GM12878 (cell line): ENCODE measurements around the gene LSM12. TPM values are rescaled to one million over a fixed set of nuclear protein-coding genes. Genes with fewer than 3 reads are reported as not detected.
A peak's percentile ranks its signal among the peaks of the same experiment; 100 is the strongest.

ENCODE experiments used
- ATAC-seq: fragments of 200-7000 bp; cut with Tn5 transposase; 3 replicates; pipeline ENCODE4 v1.9.1; 2020; ENCODE audit warnings: mild to moderate bottlenecking, moderate library complexity
- BruUV-seq: library from RNA; stranded (reverse); fragments of 400-500 nt; replicated peaks from 2 replicates; lab custom pipeline; 2021; lab: Mats Ljungman, UMichigan
- CTCF ChIA-PET: fragments of 300-600 bp; sonication (Branson Sonifier 250); formaldehyde crosslinking; extraction: SDS; loops from one replicate; lab custom pipeline; 2021; ENCODE audit warnings: inconsistent platforms; lab: Yijun Ruan, JAX
- POLR2A ChIA-PET: fragments of 350-600 bp; formaldehyde crosslinking; extraction: SDS; loops from one replicate; lab custom pipeline; 2021; ENCODE audit warnings: inconsistent platforms; lab: Charles Lee
- RAD21 ChIA-PET: fragments of 300-600 bp; sonication (Branson Sonifier 250); formaldehyde crosslinking; loops from one replicate; lab custom pipeline; 2023; ENCODE audit warnings: antibody characterized with exemption; ENCODE audit not compliant: unreplicated experiment; lab: Charles Lee
- SMC1A ChIA-PET: fragments of 300-600 bp; sonication (Branson Sonifier 250); formaldehyde crosslinking; loops from one replicate; lab custom pipeline; 2023; ENCODE audit not compliant: unreplicated experiment, uncharacterized antibody; lab: Charles Lee
- DNase-seq: peaks from one replicate; pipeline ENCODE4 v3.0.0-alpha.2; 2011; ENCODE audit warnings: low read depth, low spot score
- FAIRE-seq: peaks from 3 replicates; lab custom pipeline; 2011; peaks lifted over from hg19 to GRCh38; lab: Jason Lieb, UNC
- H2AFZ ChIP-seq: 2 replicates; pipeline ENCODE4 v1.6.0; 2011; ENCODE audit warnings: low read depth, low read length, control low read depth; ENCODE audit not compliant: control insufficient read depth
- H3K27ac ChIP-seq: 2 replicates; pipeline ENCODE4 v1.5.1; 2011; ENCODE audit warnings: control low read depth; ENCODE audit not compliant: control insufficient read depth, insufficient read depth
- H3K27me3 ChIP-seq, 2 experiments: replicated peaks in 1 of 2; 2 replicates each; pipeline versions ENCODE4 v1.6.0 to v1.6.1; 2011; ENCODE audit warnings: low read length in 1 of 2; ENCODE audit not compliant: control insufficient read depth in 2 of 2, insufficient read depth in 2 of 2
- H3K36me3 ChIP-seq, 2 experiments: 2 replicates each; pipeline ENCODE4 v1.5.1; 2011; ENCODE audit warnings: low read length in 1 of 2; ENCODE audit not compliant: control insufficient read depth in 2 of 2, insufficient read depth in 2 of 2
- H3K4me1 ChIP-seq: 2 replicates; pipeline ENCODE4 v1.6.1; 2011; ENCODE audit warnings: mild to moderate bottlenecking, low read length, moderate library complexity, mixed read lengths; ENCODE audit not compliant: control insufficient read depth, insufficient read depth
- H3K4me2 ChIP-seq: 2 replicates; pipeline ENCODE4 v1.6.0; 2011; ENCODE audit warnings: control low read depth; ENCODE audit not compliant: control insufficient read depth, insufficient read depth
- H3K4me3 ChIP-seq: fragments of 200-600 bp; sonication (generic); 2 replicates; pipeline ENCODE4 v1.5.1; 2016
- H3K79me2 ChIP-seq: 2 replicates; pipeline ENCODE4 v1.6.0; 2011; ENCODE audit warnings: low read length; ENCODE audit not compliant: control insufficient read depth, insufficient read depth
- H3K9ac ChIP-seq: 2 replicates; pipeline ENCODE4 v1.8.0; 2011; ENCODE audit warnings: low read length, control low read depth, mixed read lengths; ENCODE audit not compliant: control insufficient read depth, insufficient read depth
- H3K9me3 ChIP-seq: replicated peaks from 3 replicates; pipeline ENCODE4 v1.5.1; 2011; ENCODE audit warnings: mild to moderate bottlenecking, low read length; ENCODE audit not compliant: control insufficient read depth, insufficient read depth
- H4K20me1 ChIP-seq: 2 replicates; pipeline ENCODE4 v1.6.0; 2011; ENCODE audit not compliant: control insufficient read depth, insufficient read depth
- WGBS: methylation state at CpG from one replicate; pipeline ENCODE4 v1.1.6; 2016; ENCODE audit warnings: low lambda C conversion rate; ENCODE audit not compliant: insufficient replicate concordance, insufficient coverage; ENCODE audit errors: missing lambda C conversion rate; 5-methylcytosine and 5-hydroxymethylcytosine counted together
- in situ Hi-C: fragments of 300-500 bp; cut with MboI; formaldehyde crosslinking; loops from 9 replicates; pipeline ENCODE4 v1.14.3; 2018; ENCODE audit warnings: mixed read lengths
- intact Hi-C: fragments of 100-400 bp; cut with micrococcal nuclease; formaldehyde crosslinking; loops from one replicate; pipeline ENCODE4 v1.14.2; 2022; ENCODE audit not compliant: unreplicated experiment
- polyA plus RNA-seq, 11 experiments: library from polyadenylated mRNA; depleted of rRNA in 4 of 11; unstranded in 6 of 11; stranded (reverse) in 5 of 11; fragments of >200 nt; fragmentation: Nextera tagmentation in 4 of 11; fragmentation: Illumina TruSeq in 1 of 11; extraction: Ambion mirVana in 4 of 11; extraction: Trizol in 1 of 11; gene quantifications; 1 replicate in 1 of 11; 2 replicates in 10 of 11; pipeline versions ENCODE4 v1.2.1 to v1.2.3, GENCODE V29; 2011 to 2016; ENCODE audit warnings: inconsistent platforms in 2 of 11, missing spikeins in 2 of 11, low read depth in 1 of 11
- total RNA-seq, 4 experiments: library from RNA; depleted of rRNA in 3 of 4; stranded (reverse); fragments of >200 nt in 3 of 4; fragmentation: Illumina TruSeq in 1 of 4; extraction: Trizol in 1 of 4; gene quantifications; 2 replicates each; pipeline versions ENCODE4 v1.2.1 to v1.2.3, GENCODE V29; 2013 to 2021
- TF ChIP-seq, protein P1 (sequence below): IDR thresholded peaks from 2 replicates; pipeline ENCODE4 v1.6.1; 2011; ENCODE audit warnings: low read depth, mild to moderate bottlenecking, low read length, moderate library complexity, borderline replicate concordance; ENCODE audit errors: extremely low read depth
- TF ChIP-seq, protein P2 (sequence below): IDR thresholded peaks from 2 replicates; pipeline ENCODE4 v1.6.1; 2011; ENCODE audit warnings: borderline replicate concordance, low read depth, mild to moderate bottlenecking, moderate library complexity, low read length; ENCODE audit not compliant: insufficient read depth, poor library complexity, severe bottlenecking

Gene LSM12
- total and polyA plus RNA-seq, 10 of the 15 experiments (the other 5 are each of a cell fraction or from before 2014, with no cell fraction given) = 51.1 to 206 (median 70.8) TPM

DNA sequence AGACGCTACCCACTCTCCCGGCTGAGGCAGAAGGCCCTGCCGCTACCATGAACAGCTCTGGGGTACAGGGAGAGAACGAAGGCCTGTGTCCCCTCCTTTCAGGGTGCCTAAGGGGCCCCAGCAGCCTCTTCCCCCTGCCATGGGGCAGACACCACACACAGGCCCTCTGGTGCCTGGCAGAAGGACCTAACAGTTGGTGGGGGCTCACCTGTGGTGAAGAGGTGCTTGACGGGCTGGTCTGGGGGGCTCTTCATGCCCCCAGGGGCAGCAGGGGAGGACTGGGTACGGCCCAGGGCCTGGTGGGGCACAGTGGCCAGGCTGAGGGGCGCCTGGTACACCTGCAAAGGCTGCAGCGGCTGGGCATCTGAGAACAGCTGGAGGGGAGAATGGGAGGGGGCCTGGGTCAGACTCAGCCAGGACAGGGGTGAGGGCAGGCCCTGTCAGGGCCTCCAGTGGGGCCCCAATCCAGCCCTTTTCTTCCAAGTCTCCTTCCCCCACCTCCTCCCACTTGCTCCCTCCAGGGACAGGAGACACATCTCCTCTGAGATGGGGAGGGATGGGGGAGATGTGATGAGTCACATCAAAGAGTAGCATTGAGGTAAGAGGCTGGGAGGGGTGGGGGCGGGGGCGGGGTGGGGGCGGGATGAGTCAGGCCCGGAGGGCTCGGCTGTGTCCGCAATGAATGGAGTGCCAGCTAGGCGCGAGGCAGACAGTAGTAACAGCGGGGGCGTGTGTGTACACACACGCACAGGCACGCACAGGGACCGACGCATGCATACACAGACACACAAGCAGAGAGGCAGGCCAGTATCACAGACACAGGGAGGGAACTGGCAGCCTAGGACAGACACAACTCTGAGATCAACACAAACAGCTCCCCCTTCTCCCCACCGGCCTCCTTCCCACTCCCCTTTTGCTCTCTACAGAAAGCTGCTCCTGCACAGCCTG is 20.2 kb upstream of the LSM12 start:
- FAIRE-seq = no peak
- 81% methylated on average over 19 of the region's 23 CpGs for WGBS
- H3K4me3 ChIP-seq = no peak overlapping the region
- H2AFZ ChIP-seq = no peak overlapping the region
- H3K79me2 ChIP-seq = no peaks in the 10 kb centered on the region
- intact Hi-C loops = no loop called here
- no peaks in the 10 kb centered on the region for H3K4me1 ChIP-seq
- POLR2A ChIA-PET = no interaction called here
- BruUV-seq = no TSS peak
- H3K9me3 ChIP-seq = no peaks in the 10 kb centered on the region
- RAD21 ChIA-PET = no interaction called here
- CTCF ChIA-PET = interaction anchor here (0.6 to 1.4 kb wide), 2 partner anchors 82 to 123 kb away, joined by 3 read pairs; no protein-coding TSS in a partner anchor
- H3K9ac ChIP-seq = no peak overlapping the region
- no peak overlapping the region for H3K4me2 ChIP-seq
- DNase-seq = no peak
- SMC1A ChIA-PET = no interaction called here
- peaks cover 13 to 40% of the 10 kb centered on the region in 2 experiments; a peak in 3 of 4 replicates for H3K36me3 ChIP-seq
- no peak for ATAC-seq
- H3K27ac ChIP-seq = no peak overlapping the region
- in situ Hi-C loops = no loop called here
- TF ChIP-seq, protein P1, sequence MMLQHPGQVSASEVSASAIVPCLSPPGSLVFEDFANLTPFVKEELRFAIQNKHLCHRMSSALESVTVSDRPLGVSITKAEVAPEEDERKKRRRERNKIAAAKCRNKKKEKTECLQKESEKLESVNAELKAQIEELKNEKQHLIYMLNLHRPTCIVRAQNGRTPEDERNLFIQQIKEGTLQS = no peak
- TF ChIP-seq, protein P2, sequence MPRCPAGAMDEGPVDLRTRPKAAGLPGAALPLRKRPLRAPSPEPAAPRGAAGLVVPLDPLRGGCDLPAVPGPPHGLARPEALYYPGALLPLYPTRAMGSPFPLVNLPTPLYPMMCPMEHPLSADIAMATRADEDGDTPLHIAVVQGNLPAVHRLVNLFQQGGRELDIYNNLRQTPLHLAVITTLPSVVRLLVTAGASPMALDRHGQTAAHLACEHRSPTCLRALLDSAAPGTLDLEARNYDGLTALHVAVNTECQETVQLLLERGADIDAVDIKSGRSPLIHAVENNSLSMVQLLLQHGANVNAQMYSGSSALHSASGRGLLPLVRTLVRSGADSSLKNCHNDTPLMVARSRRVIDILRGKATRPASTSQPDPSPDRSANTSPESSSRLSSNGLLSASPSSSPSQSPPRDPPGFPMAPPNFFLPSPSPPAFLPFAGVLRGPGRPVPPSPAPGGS = peak; percentile 60
- TF ChIP-seq, all 136 proteins: peak for 1
- no peaks in the 10 kb centered on the region for H3K27me3 ChIP-seq
- H4K20me1 ChIP-seq = no peaks in the 10 kb centered on the region; the same call in 1 of the 2 replicates
